ENCODE data around the gene TRPM3. TPM values are rescaled to one million over a fixed set of nuclear protein-coding genes. Genes with fewer than 3 reads are reported as not detected.

The TRPM3 gene
- polyA plus RNA-seq, 2 of the 4 experiments (the other 2 are of a cell fraction), result not detected

DNA sequence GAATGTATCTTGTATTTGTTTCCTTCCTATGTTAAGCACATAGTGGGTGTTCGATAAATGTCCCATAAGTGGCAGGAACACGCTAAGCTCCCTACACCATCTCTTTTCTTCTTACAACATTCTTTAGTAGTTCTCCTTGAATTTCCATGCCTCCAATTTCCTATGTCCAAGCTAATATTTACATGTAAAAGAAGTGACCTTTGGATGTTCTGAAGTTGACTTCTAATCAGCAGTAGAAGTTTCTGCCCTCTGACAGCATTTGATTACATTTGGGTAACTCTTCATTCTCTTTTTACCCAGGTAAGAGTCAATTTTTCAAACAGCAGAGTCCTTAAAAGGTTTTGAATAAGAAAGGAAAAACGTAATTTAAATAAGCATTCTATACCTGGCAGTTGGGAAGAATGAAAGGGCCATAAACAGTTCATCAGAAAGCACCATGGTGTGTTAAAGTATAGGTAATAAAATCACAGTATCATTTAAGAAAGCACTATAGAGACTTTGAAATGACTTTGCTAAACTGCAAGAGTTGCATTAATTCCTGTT is 78.9 kb downstream of the TRPM3 start:
- DNase-seq (ENCODE audit: low read depth in 1 of 2, low spot score in 1 of 2), result no peak
- H3K4me2 ChIP-seq, result no peak overlapping the region
- ChIA-PET CTCF (no interaction called here), POLR2A (no interaction called here)
- H3K4me3 ChIP-seq, result no peak overlapping the region
- TF ChIP-seq SREBF2 (IDR thresholded peaks at IDR 0.05) (no peak), CBX8 (IDR thresholded peaks at IDR 0.05) (no peak), MAFK (IDR thresholded peaks at IDR 0.05; ENCODE audit: partially characterized antibody) (peak; percentile 5), HOXA7 (CRISPR knock-in tag; IDR thresholded peaks at IDR 0.05) (no peak), KDM1A (IDR thresholded peaks at IDR 0.05; ENCODE audit: low read depth) (no peak)
- ATAC-seq, result no peak
- H3K27ac ChIP-seq, result no peak overlapping the region
- 4% methylated on average over 3 of the region's 3 CpGs for whole genome bisulfite sequencing (ENCODE audit: missing lambda C conversion rate)
- no peaks in the 10 kb centered on the region for H3K9me3 ChIP-seq
- H3K4me1 ChIP-seq, result no peaks in the 10 kb centered on the region
- no peak for FAIRE-seq

DNA sequence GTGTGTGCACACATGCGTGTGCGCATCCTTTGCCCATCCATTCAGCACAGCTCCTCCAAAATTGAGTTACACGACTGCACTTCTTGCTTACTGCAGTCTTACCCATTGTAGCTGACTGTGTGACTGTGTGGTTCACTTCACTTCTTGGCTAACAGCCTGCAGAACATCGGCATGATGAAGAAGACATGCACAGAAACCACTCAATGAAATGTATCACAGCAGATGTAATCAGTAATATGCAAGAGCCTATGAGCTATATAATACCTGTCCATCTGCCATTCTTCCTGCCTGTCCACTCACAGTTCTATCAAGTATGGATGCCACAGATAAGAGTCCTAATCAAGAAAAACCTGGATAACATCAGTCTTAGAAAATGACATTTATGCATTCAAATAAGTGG is 83.9 kb downstream of the TRPM3 start:
- H3K9me3 ChIP-seq, result no peaks in the 10 kb centered on the region
- no peak for DNase-seq (ENCODE audit: low read depth in 1 of 2, low spot score in 1 of 2)
- H3K4me1 ChIP-seq, result no peaks in the 10 kb centered on the region
- H3K4me3 ChIP-seq, result no peak overlapping the region
- TF ChIP-seq JUN (IDR thresholded peaks at IDR 0.05) (no peak), HOXB13 (CRISPR knock-in tag; IDR thresholded peaks at IDR 0.05; ENCODE audit: low read depth) (no peak), NR3C1 (IDR thresholded peaks at IDR 0.05) (no peak), RCOR1 (IDR thresholded peaks at IDR 0.05; ENCODE audit: low read depth, low read length) (no peak), GATA3 (IDR thresholded peaks at IDR 0.05; ENCODE audit: borderline replicate concordance) (no peak), BHLHE40 (IDR thresholded peaks at IDR 0.05; ENCODE audit: low read depth, low read length) (no peak), HDAC2 (IDR thresholded peaks at IDR 0.05) (no peak), TFCP2L1 (CRISPR knock-in tag; IDR thresholded peaks at IDR 0.05) (no peak), KDM1A (IDR thresholded peaks at IDR 0.05; ENCODE audit: low read depth) (no peak), ESRRA (IDR thresholded peaks at IDR 0.05; ENCODE audit: borderline replicate concordance, low read length) (no peak), MAZ (IDR thresholded peaks at IDR 0.05; ENCODE audit: borderline replicate concordance, low read depth, low read length) (no peak), ZSCAN20 (CRISPR knock-in tag; IDR thresholded peaks at IDR 0.05) (no peak), PHF8 (IDR thresholded peaks at IDR 0.05; ENCODE audit: borderline replicate concordance, low read depth) (no peak), CHD4 (IDR thresholded peaks at IDR 0.05; ENCODE audit: borderline replicate concordance) (no peak)
- TF ChIP-seq, protein P1, sequence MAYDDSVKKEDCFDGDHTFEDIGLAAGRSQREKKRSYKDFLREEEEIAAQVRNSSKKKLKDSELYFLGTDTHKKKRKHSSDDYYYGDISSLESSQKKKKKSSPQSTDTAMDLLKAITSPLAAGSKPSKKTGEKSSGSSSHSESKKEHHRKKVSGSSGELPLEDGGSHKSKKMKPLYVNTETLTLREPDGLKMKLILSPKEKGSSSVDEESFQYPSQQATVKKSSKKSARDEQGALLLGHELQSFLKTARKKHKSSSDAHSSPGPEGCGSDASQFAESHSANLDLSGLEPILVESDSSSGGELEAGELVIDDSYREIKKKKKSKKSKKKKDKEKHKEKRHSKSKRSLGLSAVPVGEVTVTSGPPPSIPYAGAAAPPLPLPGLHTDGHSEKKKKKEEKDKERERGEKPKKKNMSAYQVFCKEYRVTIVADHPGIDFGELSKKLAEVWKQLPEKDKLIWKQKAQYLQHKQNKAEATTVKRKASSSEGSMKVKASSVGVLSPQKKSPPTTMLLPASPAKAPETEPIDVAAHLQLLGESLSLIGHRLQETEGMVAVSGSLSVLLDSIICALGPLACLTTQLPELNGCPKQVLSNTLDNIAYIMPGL (CRISPR knock-in tag; IDR thresholded peaks at IDR 0.05; ENCODE audit: borderline replicate concordance), result no peak
- ChIA-PET CTCF (no interaction called here), POLR2A (no interaction called here)
- WGBS (ENCODE audit: missing lambda C conversion rate), result 38% methylated on average over 4 of the region's 4 CpGs
- no peak for ATAC-seq
- no peak for FAIRE-seq
- no peak overlapping the region for H3K4me2 ChIP-seq
- H3K27ac ChIP-seq, result no peak overlapping the region

DNA sequence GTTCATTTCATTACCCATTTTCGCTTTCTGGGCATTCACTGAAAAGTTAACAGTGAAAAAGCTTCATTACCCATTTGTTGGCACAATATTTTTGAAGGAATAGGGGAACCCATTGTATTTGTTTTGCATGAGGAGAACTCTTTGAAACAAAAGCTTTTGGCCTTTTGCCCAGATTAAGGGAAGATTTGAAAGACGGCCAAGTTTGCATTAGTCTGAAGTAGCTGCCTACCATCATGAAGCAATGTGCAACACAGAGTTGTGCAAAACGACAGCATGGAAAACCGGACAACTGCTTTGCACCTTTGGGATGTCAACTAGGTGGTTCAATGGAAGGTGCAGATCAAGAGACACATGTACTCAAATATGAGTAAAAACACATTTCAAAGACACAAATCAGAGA is 84.9 kb downstream of the TRPM3 start:
- H3K4me3 ChIP-seq, result no peak overlapping the region
- no peak for FAIRE-seq
- no peak for DNase-seq (ENCODE audit: low read depth in 1 of 2, low spot score in 1 of 2)
- H3K4me2 ChIP-seq, result no peak overlapping the region
- H3K9me3 ChIP-seq, result no peaks in the 10 kb centered on the region
- ChIA-PET POLR2A (no interaction called here), CTCF (no interaction called here)
- WGBS (ENCODE audit: missing lambda C conversion rate), result 4% methylated on average over 4 of the region's 4 CpGs
- H3K27ac ChIP-seq, result no peak overlapping the region
- no peak for ATAC-seq
- no peaks in the 10 kb centered on the region for H3K4me1 ChIP-seq
- no peak for TF ChIP-seq HOXB5 (CRISPR knock-in tag; IDR thresholded peaks at IDR 0.05)
- no peak for TF ChIP-seq HOXB13 (CRISPR knock-in tag; IDR thresholded peaks at IDR 0.05; ENCODE audit: low read depth)
- TF ChIP-seq CHD2 (IDR thresholded peaks at IDR 0.05; ENCODE audit: low read length, partially characterized antibody), result no peak
- no peak for TF ChIP-seq RARB (CRISPR knock-in tag; IDR thresholded peaks at IDR 0.05)
- no peak for TF ChIP-seq ESRRA (IDR thresholded peaks at IDR 0.05; ENCODE audit: borderline replicate concordance, low read length)
- no peak for TF ChIP-seq ZNF302 (CRISPR knock-in tag; IDR thresholded peaks at IDR 0.05)
- no peak for TF ChIP-seq BHLHE40 (IDR thresholded peaks at IDR 0.05; ENCODE audit: low read depth, low read length)
- TF ChIP-seq TP53 (CRISPR knock-in tag; IDR thresholded peaks at IDR 0.05), result no peak
- no peak for TF ChIP-seq MYC (IDR thresholded peaks at IDR 0.05; ENCODE audit: borderline replicate concordance, low read length)
- TF ChIP-seq EHMT2 (IDR thresholded peaks at IDR 0.05; ENCODE audit: low read depth), result no peak
- TF ChIP-seq NFE2L2 (conservative IDR thresholded peaks at IDR 0.05; ENCODE audit: low read length), result no peak
- TF ChIP-seq TFCP2L1 (CRISPR knock-in tag; IDR thresholded peaks at IDR 0.05), result no peak
- TF ChIP-seq, protein P2, sequence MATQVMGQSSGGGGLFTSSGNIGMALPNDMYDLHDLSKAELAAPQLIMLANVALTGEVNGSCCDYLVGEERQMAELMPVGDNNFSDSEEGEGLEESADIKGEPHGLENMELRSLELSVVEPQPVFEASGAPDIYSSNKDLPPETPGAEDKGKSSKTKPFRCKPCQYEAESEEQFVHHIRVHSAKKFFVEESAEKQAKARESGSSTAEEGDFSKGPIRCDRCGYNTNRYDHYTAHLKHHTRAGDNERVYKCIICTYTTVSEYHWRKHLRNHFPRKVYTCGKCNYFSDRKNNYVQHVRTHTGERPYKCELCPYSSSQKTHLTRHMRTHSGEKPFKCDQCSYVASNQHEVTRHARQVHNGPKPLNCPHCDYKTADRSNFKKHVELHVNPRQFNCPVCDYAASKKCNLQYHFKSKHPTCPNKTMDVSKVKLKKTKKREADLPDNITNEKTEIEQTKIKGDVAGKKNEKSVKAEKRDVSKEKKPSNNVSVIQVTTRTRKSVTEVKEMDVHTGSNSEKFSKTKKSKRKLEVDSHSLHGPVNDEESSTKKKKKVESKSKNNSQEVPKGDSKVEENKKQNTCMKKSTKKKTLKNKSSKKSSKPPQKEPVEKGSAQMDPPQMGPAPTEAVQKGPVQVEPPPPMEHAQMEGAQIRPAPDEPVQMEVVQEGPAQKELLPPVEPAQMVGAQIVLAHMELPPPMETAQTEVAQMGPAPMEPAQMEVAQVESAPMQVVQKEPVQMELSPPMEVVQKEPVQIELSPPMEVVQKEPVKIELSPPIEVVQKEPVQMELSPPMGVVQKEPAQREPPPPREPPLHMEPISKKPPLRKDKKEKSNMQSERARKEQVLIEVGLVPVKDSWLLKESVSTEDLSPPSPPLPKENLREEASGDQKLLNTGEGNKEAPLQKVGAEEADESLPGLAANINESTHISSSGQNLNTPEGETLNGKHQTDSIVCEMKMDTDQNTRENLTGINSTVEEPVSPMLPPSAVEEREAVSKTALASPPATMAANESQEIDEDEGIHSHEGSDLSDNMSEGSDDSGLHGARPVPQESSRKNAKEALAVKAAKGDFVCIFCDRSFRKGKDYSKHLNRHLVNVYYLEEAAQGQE (IDR thresholded peaks at IDR 0.05), result no peak
- TF ChIP-seq, protein P3, sequence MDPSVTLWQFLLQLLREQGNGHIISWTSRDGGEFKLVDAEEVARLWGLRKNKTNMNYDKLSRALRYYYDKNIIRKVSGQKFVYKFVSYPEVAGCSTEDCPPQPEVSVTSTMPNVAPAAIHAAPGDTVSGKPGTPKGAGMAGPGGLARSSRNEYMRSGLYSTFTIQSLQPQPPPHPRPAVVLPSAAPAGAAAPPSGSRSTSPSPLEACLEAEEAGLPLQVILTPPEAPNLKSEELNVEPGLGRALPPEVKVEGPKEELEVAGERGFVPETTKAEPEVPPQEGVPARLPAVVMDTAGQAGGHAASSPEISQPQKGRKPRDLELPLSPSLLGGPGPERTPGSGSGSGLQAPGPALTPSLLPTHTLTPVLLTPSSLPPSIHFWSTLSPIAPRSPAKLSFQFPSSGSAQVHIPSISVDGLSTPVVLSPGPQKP (IDR thresholded peaks at IDR 0.05; ENCODE audit: low read depth, low read length), result no peak

Data from A549 (cell line).